H9 (cell line): ENCODE results near the gene ADAMTS17. TPM values are rescaled to one million over a fixed set of nuclear protein-coding genes. Genes with fewer than 3 reads are reported as not detected.

Experiments used
- DNase-seq: peaks from one replicate; pipeline ENCODE4 v3.0.0-alpha.2; 2017
- H2AFZ ChIP-seq: one replicate; pipeline ENCODE4 v1.6.1; 2013; ENCODE audit warnings: mild to moderate bottlenecking, low read length, control low read depth, moderate library complexity
- H2AK5ac ChIP-seq: 2 replicates; pipeline ENCODE4 v1.6.1; 2013; ENCODE audit warnings: low read length, control low read depth, mixed read lengths; ENCODE audit not compliant: insufficient read length
- H2BK120ac ChIP-seq: one replicate; pipeline ENCODE4 v1.6.1; 2013; ENCODE audit warnings: low read depth, mild to moderate bottlenecking, low read length, control low read depth, inconsistent platforms; ENCODE audit not compliant: poor library complexity, severe bottlenecking
- H2BK12ac ChIP-seq: 2 replicates; pipeline ENCODE4 v1.6.1; 2013; ENCODE audit warnings: low read length, control low read depth, mixed read lengths, low read depth; ENCODE audit not compliant: insufficient read length
- H2BK15ac ChIP-seq: 2 replicates; pipeline ENCODE4 v1.6.1; 2013; ENCODE audit warnings: low read depth, low read length, control low read depth
- H2BK20ac ChIP-seq: one replicate; pipeline ENCODE4 v1.6.1; 2013; ENCODE audit warnings: low read depth, mild to moderate bottlenecking, low read length, control low read depth, inconsistent platforms; ENCODE audit not compliant: poor library complexity, severe bottlenecking
- H2BK5ac ChIP-seq: 2 replicates; pipeline ENCODE4 v1.6.1; 2013; ENCODE audit warnings: low read length, control low read depth, mixed read lengths; ENCODE audit not compliant: insufficient read length
- H3K14ac ChIP-seq: 2 replicates; pipeline ENCODE4 v1.6.1; 2013; ENCODE audit warnings: low read length, control low read depth; ENCODE audit not compliant: insufficient read depth
- H3K18ac ChIP-seq: 2 replicates; pipeline ENCODE4 v1.6.1; 2013; ENCODE audit warnings: low read depth, mild to moderate bottlenecking, mixed read lengths, low read length, control low read depth; ENCODE audit not compliant: insufficient read length
- H3K23ac ChIP-seq: 2 replicates; pipeline ENCODE4 v1.6.1; 2013; ENCODE audit warnings: low read length, control low read depth, mixed read lengths, low read depth; ENCODE audit not compliant: insufficient read length
- H3K23me2 ChIP-seq: 2 replicates; pipeline ENCODE4 v1.6.1; 2013; ENCODE audit warnings: low read depth, mild to moderate bottlenecking, mixed read lengths, low read length, control low read depth; ENCODE audit not compliant: insufficient read length, poor library complexity, severe bottlenecking
- H3K27ac ChIP-seq: 2 replicates; pipeline ENCODE4 v1.5.1; 2013; ENCODE audit warnings: low read length, control low read depth, mixed read lengths, low read depth; ENCODE audit not compliant: insufficient read length
- H3K27me3 ChIP-seq: 2 replicates; pipeline ENCODE4 v1.6.1; 2013; ENCODE audit warnings: low read length, control low read depth, inconsistent platforms; ENCODE audit not compliant: insufficient read depth
- H3K4ac ChIP-seq: 2 replicates; pipeline ENCODE4 v1.6.1; 2013; ENCODE audit warnings: low read depth, mild to moderate bottlenecking, control low read depth, inconsistent platforms, low read length, moderate library complexity
- H3K4me1 ChIP-seq: 2 replicates; pipeline ENCODE4 v1.6.1; 2013; ENCODE audit warnings: low read length, control low read depth, inconsistent platforms; ENCODE audit not compliant: insufficient read depth
- H3K4me2 ChIP-seq: 2 replicates; pipeline ENCODE4 v1.6.1; 2013; ENCODE audit warnings: low read length, control low read depth, mixed read lengths; ENCODE audit not compliant: insufficient read length, insufficient read depth
- H3K56ac ChIP-seq: 2 replicates; pipeline ENCODE4 v1.6.1; 2013; ENCODE audit warnings: low read depth, mild to moderate bottlenecking, mixed read lengths, low read length, control low read depth; ENCODE audit not compliant: insufficient read length
- H3K79me1 ChIP-seq: 2 replicates; pipeline ENCODE4 v1.6.1; 2013; ENCODE audit warnings: low read depth, mild to moderate bottlenecking, moderate library complexity, low read length, control low read depth, inconsistent platforms; ENCODE audit not compliant: insufficient read depth, poor library complexity, severe bottlenecking
- H3K79me2 ChIP-seq: 2 replicates; pipeline ENCODE4 v1.6.1; 2013; ENCODE audit warnings: low read length, control low read depth, inconsistent platforms; ENCODE audit not compliant: insufficient read depth
- H3K9ac ChIP-seq: 2 replicates; pipeline ENCODE4 v1.6.1; 2013; ENCODE audit warnings: low read length, control low read depth, mixed read lengths; ENCODE audit not compliant: insufficient read length; ENCODE audit errors: extremely low read depth
- H3K9me3 ChIP-seq: one replicate; pipeline ENCODE4 v1.6.1; 2013; ENCODE audit warnings: low read depth, low read length, inconsistent platforms; ENCODE audit not compliant: control insufficient read depth
- H3T11ph ChIP-seq: one replicate; pipeline ENCODE4 v1.6.1; 2013; ENCODE audit warnings: mild to moderate bottlenecking, low read length, control low read depth, inconsistent platforms
- H4K20me1 ChIP-seq: one replicate; pipeline ENCODE4 v1.6.1; 2013; ENCODE audit not compliant: control insufficient read depth, insufficient read length, insufficient read depth
- H4K5ac ChIP-seq: 2 replicates; pipeline ENCODE4 v1.6.1; 2013; ENCODE audit warnings: low read depth, mild to moderate bottlenecking, mixed read lengths, low read length, control low read depth; ENCODE audit not compliant: insufficient read length
- H4K8ac ChIP-seq: replicated peaks from 2 replicates; pipeline ENCODE4 v1.6.1; 2013; ENCODE audit warnings: low read length, control low read depth, mixed read lengths, low read depth; ENCODE audit not compliant: insufficient read length
- H4K91ac ChIP-seq: 2 replicates; pipeline ENCODE4 v1.6.1; 2013; ENCODE audit warnings: low read depth, mild to moderate bottlenecking, moderate library complexity, mixed read lengths, low read length, control low read depth; ENCODE audit not compliant: insufficient read length
- H3K27ac Mint-ChIP-seq, 3 experiments: 2 replicates in 2 of 3; 3 replicates in 1 of 3; pipeline ENCODE4 v1.8.0; 2020 to 2021; ENCODE audit warnings: mixed read lengths in 3 of 3, mild to moderate bottlenecking in 1 of 3, moderate library complexity in 1 of 3
- H3K27me3 Mint-ChIP-seq: 2 replicates; pipeline ENCODE4 v1.8.0; 2021; ENCODE audit warnings: low read depth, mild to moderate bottlenecking, moderate library complexity, mixed read lengths
- H3K36me3 Mint-ChIP-seq, 3 experiments: 2 replicates in 2 of 3; 3 replicates in 1 of 3; pipeline ENCODE4 v1.8.0; 2020 to 2021; ENCODE audit warnings: low read depth in 3 of 3, mixed read lengths in 3 of 3; ENCODE audit not compliant: insufficient read depth in 1 of 3
- H3K4me1 Mint-ChIP-seq, 2 experiments: 2 replicates each; pipeline ENCODE4 v1.8.0; 2020; ENCODE audit warnings: mixed read lengths in 2 of 2
- H3K4me3 Mint-ChIP-seq, 2 experiments: 2 replicates in 1 of 2; 3 replicates in 1 of 2; pipeline ENCODE4 v1.8.0; 2020 to 2021; ENCODE audit warnings: mild to moderate bottlenecking in 2 of 2, mixed read lengths in 2 of 2, moderate library complexity in 1 of 2
- H3K9me3 Mint-ChIP-seq, 2 experiments: 2 replicates in 1 of 2; 3 replicates in 1 of 2; pipeline ENCODE4 v1.8.0; 2020; ENCODE audit warnings: mild to moderate bottlenecking in 2 of 2, mixed read lengths in 2 of 2, moderate library complexity in 1 of 2
- CTCF ChIP-seq: fragments of 200-600 bp; sonication (generic); conservative IDR thresholded peaks from 3 replicates; pipeline ENCODE4 v1.8.0; 2021; ENCODE audit warnings: antibody characterized with exemption, mild to moderate bottlenecking
- WGBS: extraction: QIAGEN DNeasy Blood & Tissue Kit; methylation state at CpG from one replicate; pipeline ENCODE4 v1.1.7; 2013; ENCODE audit warnings: missing lambda C conversion rate, low lambda C conversion rate, mixed read lengths; ENCODE audit not compliant: insufficient read length; ENCODE audit errors: extremely low coverage; 5-methylcytosine and 5-hydroxymethylcytosine counted together
- total RNA-seq: library from RNA; stranded (reverse); gene quantifications from 2 replicates; pipeline ENCODE4 v1.2.1, GENCODE V29; 2021

Gene ADAMTS17
- total RNA-seq, 1 experiment from 2014 or later: 2.9 TPM

DNA sequence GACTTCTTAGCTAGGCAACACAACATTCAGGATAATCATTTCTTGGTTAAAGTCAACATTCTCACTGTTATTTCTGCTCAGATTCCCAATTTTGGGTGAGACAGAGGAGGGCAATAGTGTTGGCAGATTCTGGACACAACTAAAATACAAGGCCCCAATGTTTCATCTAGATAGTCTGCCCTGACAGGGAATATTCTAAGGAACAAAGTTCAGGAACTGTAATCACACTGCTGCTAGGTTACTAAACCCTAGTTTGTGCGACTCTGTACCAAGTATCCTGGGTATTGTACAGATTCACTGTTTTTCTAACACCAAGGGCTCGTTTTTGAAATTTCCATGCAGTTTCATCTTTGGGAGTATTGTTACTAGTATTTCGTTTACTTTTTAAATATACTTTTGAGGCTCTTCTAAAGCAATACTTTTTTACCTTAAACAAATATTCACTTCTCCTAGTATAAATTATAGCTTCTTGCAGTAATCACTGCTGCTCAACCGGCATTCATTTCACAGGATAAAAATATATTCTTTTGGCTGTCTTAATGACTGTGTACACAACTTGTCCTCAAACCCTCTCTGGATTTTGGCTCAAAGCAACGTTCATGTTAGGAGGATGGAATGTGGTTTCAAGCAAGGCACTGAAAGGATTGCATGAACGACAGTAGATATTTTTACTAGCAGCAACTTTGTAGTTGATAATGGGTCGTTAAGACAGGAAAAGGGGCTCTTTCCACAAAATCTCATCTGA is 167.4 kb downstream of the ADAMTS17 start:
- H2AK5ac ChIP-seq: no peak overlapping the region
- no peak overlapping the region for H3T11ph ChIP-seq
- H3K14ac ChIP-seq: no peak overlapping the region
- no peak overlapping the region for H4K8ac ChIP-seq
- H3K23me2 ChIP-seq: no peaks in the 10 kb centered on the region
- no peaks in the 10 kb centered on the region for H3K4me1 ChIP-seq
- no peak overlapping the region for H3K4me2 ChIP-seq
- DNase-seq: no peak
- 0 out of 2 replicates have a peak, but pooled peaks cover 1% of the 10 kb centered on the region for H3K27me3 Mint-ChIP-seq
- H2BK120ac ChIP-seq: no peak overlapping the region
- no peak overlapping the region for H4K5ac ChIP-seq
- no peak overlapping the region for H3K18ac ChIP-seq
- peaks cover 0 to 5% (median 5%) of the 10 kb centered on the region in 3 experiments for H3K36me3 Mint-ChIP-seq
- no peak overlapping the region for H3K9ac ChIP-seq
- H3K56ac ChIP-seq: no peak overlapping the region
- H2AFZ ChIP-seq: no peak overlapping the region
- no peak overlapping the region for H3K27ac Mint-ChIP-seq
- H2BK5ac ChIP-seq: no peak overlapping the region
- no peak overlapping the region for H2BK12ac ChIP-seq
- TF ChIP-seq CTCF: no peak
- no peak overlapping the region for H2BK20ac ChIP-seq
- no peaks in the 10 kb centered on the region; a peak in 2 of 5 replicates for H3K9me3 Mint-ChIP-seq
- no peaks in the 10 kb centered on the region for H3K27me3 ChIP-seq
- H3K4ac ChIP-seq: no peak overlapping the region
- H3K79me1 ChIP-seq: no peaks in the 10 kb centered on the region
- peaks cover 5 to 8% of the 10 kb centered on the region in 2 experiments for H3K4me1 Mint-ChIP-seq
- no CpG with 5 or more reads among the region's 7 CpGs for WGBS
- no peak overlapping the region for H4K91ac ChIP-seq
- no peaks in the 10 kb centered on the region for H4K20me1 ChIP-seq
- no peak overlapping the region for H3K4me3 Mint-ChIP-seq
- H3K27ac ChIP-seq: no peak overlapping the region
- H3K9me3 ChIP-seq: no peaks in the 10 kb centered on the region
- no peak overlapping the region for H2BK15ac ChIP-seq
- no peaks in the 10 kb centered on the region for H3K79me2 ChIP-seq
- H3K23ac ChIP-seq: no peak overlapping the region
